ENCODE data around the gene SDC3.

Gene SDC3

GRCh38 chr1:30847358-30847972, 61.1 kb downstream of the SDC3 start:
- peak; percentile 21 for DNase-seq (ENCODE audit: low read depth)

GRCh38 chr1:30846587-30846986, 62.0 kb downstream of the SDC3 start:
- no peak for DNase-seq (ENCODE audit: low read depth)

- DNase-seq (ENCODE audit: low read depth), result no peak
Measured at GRCh38 chr1:30845904-30846290, 62.7 kb downstream of the SDC3 start.

GRCh38 chr1:30845237-30845903, 63.2 kb downstream of the SDC3 start:
- no peak for DNase-seq (ENCODE audit: low read depth)

- no peak for DNase-seq (ENCODE audit: low read depth)
Measured at GRCh38 chr1:30844631-30845030, 63.9 kb downstream of the SDC3 start.

GRCh38 chr1:30842697-30843354, 65.7 kb downstream of the SDC3 start:
- DNase-seq (ENCODE audit: low read depth), result no peak

GRCh38 chr1:30840904-30841598, 67.5 kb downstream of the SDC3 start:
- peak; percentile 52 for DNase-seq (ENCODE audit: low read depth)

- DNase-seq (ENCODE audit: low read depth), result no peak
Measured at GRCh38 chr1:30839827-30840359, 68.7 kb downstream of the SDC3 start.

GRCh38 chr1:30838996-30839395, 69.6 kb downstream of the SDC3 start:
- no peak for DNase-seq (ENCODE audit: low read depth)

- DNase-seq (ENCODE audit: low read depth), result no peak
Measured at GRCh38 chr1:30837653-30838052, 70.9 kb downstream of the SDC3 start.

- DNase-seq (ENCODE audit: low read depth), result no peak
Measured at GRCh38 chr1:30834253-30834652, 74.3 kb downstream of the SDC3 start.

GRCh38 chr1:30830537-30830936, 78.0 kb downstream of the SDC3 start:
- no peak for DNase-seq (ENCODE audit: low read depth)

- no peak for DNase-seq (ENCODE audit: low read depth)
Measured at GRCh38 chr1:30829889-30830288, 78.7 kb downstream of the SDC3 start.

GRCh38 chr1:30824736-30825429, 83.7 kb downstream of the SDC3 start:
- no peak for DNase-seq (ENCODE audit: low read depth)

- DNase-seq (ENCODE audit: low read depth), result peak; percentile 100
Measured at GRCh38 chr1:30823969-30824735, 84.4 kb downstream of the SDC3 start.

GRCh38 chr1:30823627-30823968, 85.0 kb downstream of the SDC3 start:
- DNase-seq (ENCODE audit: low read depth), result no peak

- peak; percentile 73 for DNase-seq (ENCODE audit: low read depth)
Measured at GRCh38 chr1:30822966-30823581, 85.5 kb downstream of the SDC3 start.

GRCh38 chr1:30822006-30822405, 86.6 kb downstream of the SDC3 start:
- DNase-seq (ENCODE audit: low read depth), result no peak

GRCh38 chr1:30820299-30820698, 88.3 kb downstream of the SDC3 start:
- DNase-seq (ENCODE audit: low read depth), result no peak

All from amniotic epithelial cell (primary cell).